Measurements from ENCODE around the gene CDH13. TPM values are rescaled to one million over a fixed set of nuclear protein-coding genes. Genes with fewer than 3 reads are reported as not detected.

Gene CDH13
- total RNA-seq, 1 experiment from 2014 or later: 62.5 TPM

DNA sequence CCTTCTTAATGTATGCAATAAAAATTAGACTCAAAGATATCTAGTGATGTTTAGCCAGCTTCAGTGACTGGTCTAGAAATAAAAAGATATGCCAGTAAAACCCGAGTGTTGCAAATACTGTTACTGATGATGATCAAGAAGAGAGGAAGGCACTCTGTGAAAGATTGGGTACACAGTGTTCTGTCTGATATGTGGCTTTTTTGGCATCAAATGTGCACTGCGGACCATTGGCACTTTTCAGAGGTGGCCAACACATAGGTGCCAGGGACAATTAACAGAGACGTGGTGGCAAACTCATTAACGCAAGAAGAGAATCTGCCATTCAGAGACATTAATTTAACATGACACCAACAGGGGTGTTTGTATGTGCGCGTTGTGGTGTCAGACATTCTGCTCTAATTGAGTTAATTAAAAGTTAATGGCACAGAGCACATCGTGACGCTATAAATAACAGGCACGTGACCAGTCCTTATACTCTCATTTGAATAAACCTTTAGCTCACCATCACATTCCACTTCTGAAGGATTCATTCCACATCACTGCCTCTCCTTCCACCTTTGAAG lies 631.7 kb downstream of the CDH13 start:
- H3K9me3 ChIP-seq (replicated peaks): no peaks in the 10 kb centered on the region
- H3K27me3 ChIP-seq (replicated peaks): no peaks in the 10 kb centered on the region
- no peak for DNase-seq (ENCODE audit: low read depth in 1 of 2, low spot score in 2 of 2)
- H3K4me1 ChIP-seq (replicated peaks): no peaks in the 10 kb centered on the region
- H3K36me3 ChIP-seq: no peaks in the 10 kb centered on the region; the same call in 1 of the 2 replicates
- H3K4me3 ChIP-seq: no peak overlapping the region
- no peak overlapping the region for H3K27ac ChIP-seq

- Histone ChIP-seq H3K36me3 (no peaks in the 10 kb centered on the region), H3K4me1 (replicated peaks) (no peaks in the 10 kb centered on the region), H3K27ac (no peak overlapping the region), H3K9me3 (replicated peaks) (no peaks in the 10 kb centered on the region), H3K4me3 (no peak overlapping the region), H3K27me3 (replicated peaks) (no peaks in the 10 kb centered on the region)
- DNase-seq (ENCODE audit: low read depth in 1 of 2, low spot score in 2 of 2): no peak
Measured at GRCh38 chr16:83266848-83267553, 640.2 kb downstream of the CDH13 start.

- Histone ChIP-seq H3K9me3 (replicated peaks) (no peaks in the 10 kb centered on the region), H3K36me3 (no peaks in the 10 kb centered on the region), H3K27me3 (replicated peaks) (no peaks in the 10 kb centered on the region), H3K4me3 (no peak overlapping the region), H3K4me1 (replicated peaks) (no peaks in the 10 kb centered on the region), H3K27ac (no peak overlapping the region)
- DNase-seq (ENCODE audit: low read depth in 1 of 2, low spot score in 2 of 2): no peak
Measured at GRCh38 chr16:83268169-83268568, 641.4 kb downstream of the CDH13 start.

DNA sequence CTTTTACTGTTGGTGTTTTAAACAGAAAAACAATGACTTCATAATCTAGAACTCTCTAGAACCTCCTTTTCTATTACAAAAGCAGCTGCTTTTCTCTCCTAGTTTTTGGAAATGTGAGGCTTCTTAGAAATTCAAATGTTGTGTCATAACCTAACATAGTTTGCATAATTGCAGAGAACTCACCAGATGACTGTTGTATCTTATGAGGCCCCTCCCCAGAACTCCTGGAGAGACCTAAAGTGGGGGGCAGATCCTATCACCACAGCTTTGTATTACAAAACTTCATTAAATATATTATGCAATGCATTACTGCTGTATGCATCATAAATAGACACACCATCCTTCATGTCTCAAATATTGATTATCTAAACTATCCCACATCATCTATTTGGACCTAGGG lies 642.3 kb downstream of the CDH13 start:
- Histone ChIP-seq H3K27ac (no peak overlapping the region), H3K4me1 (replicated peaks) (no peaks in the 10 kb centered on the region), H3K4me3 (no peak overlapping the region), H3K9me3 (replicated peaks) (no peaks in the 10 kb centered on the region), H3K27me3 (replicated peaks) (no peaks in the 10 kb centered on the region), H3K36me3 (no peaks in the 10 kb centered on the region)
- DNase-seq (ENCODE audit: low read depth in 1 of 2, low spot score in 2 of 2): no peak

- no peak overlapping the region for H3K27ac ChIP-seq
- no peaks in the 10 kb centered on the region for H3K9me3 ChIP-seq (replicated peaks)
- no peaks in the 10 kb centered on the region for H3K27me3 ChIP-seq (replicated peaks)
- H3K4me3 ChIP-seq: no peak overlapping the region
- no peak for DNase-seq (ENCODE audit: low read depth in 1 of 2, low spot score in 2 of 2)
- no peaks in the 10 kb centered on the region for H3K36me3 ChIP-seq
- H3K4me1 ChIP-seq (replicated peaks): no peaks in the 10 kb centered on the region
Measured at GRCh38 chr16:83269541-83269940, 642.8 kb downstream of the CDH13 start.

- DNase-seq (ENCODE audit: low read depth in 1 of 2, low spot score in 2 of 2): no peak
- no peaks in the 10 kb centered on the region for H3K9me3 ChIP-seq (replicated peaks)
- H3K27me3 ChIP-seq (replicated peaks): no peaks in the 10 kb centered on the region
- H3K36me3 ChIP-seq: no peaks in the 10 kb centered on the region
- H3K4me1 ChIP-seq (replicated peaks): no peaks in the 10 kb centered on the region
- H3K27ac ChIP-seq: no peak overlapping the region
- H3K4me3 ChIP-seq: no peak overlapping the region
Measured at GRCh38 chr16:83270061-83270460, 643.3 kb downstream of the CDH13 start.

- Histone ChIP-seq H3K27ac (no peak overlapping the region), H3K4me1 (replicated peaks) (no peaks in the 10 kb centered on the region), H3K4me3 (no peak overlapping the region), H3K36me3 (no peaks in the 10 kb centered on the region), H3K27me3 (replicated peaks) (no peaks in the 10 kb centered on the region), H3K9me3 (replicated peaks) (no peaks in the 10 kb centered on the region)
- no peak for DNase-seq (ENCODE audit: low read depth in 1 of 2, low spot score in 2 of 2)
Measured at GRCh38 chr16:83270640-83271039, 643.9 kb downstream of the CDH13 start.

GRCh38 chr16:83271123-83271522 lies 644.4 kb downstream of the CDH13 start:
- Histone ChIP-seq H3K27ac (no peak overlapping the region), H3K36me3 (no peaks in the 10 kb centered on the region), H3K27me3 (replicated peaks) (no peaks in the 10 kb centered on the region), H3K9me3 (replicated peaks) (no peaks in the 10 kb centered on the region), H3K4me3 (no peak overlapping the region), H3K4me1 (replicated peaks) (no peaks in the 10 kb centered on the region)
- no peak for DNase-seq (ENCODE audit: low read depth in 1 of 2, low spot score in 2 of 2)

GRCh38 chr16:83271970-83272575 lies 645.3 kb downstream of the CDH13 start:
- Histone ChIP-seq H3K36me3 (no peaks in the 10 kb centered on the region), H3K4me1 (replicated peaks) (no peaks in the 10 kb centered on the region), H3K9me3 (replicated peaks) (no peaks in the 10 kb centered on the region), H3K4me3 (no peak overlapping the region), H3K27ac (no peak overlapping the region), H3K27me3 (replicated peaks) (no peaks in the 10 kb centered on the region)
- no peak for DNase-seq (ENCODE audit: low read depth in 1 of 2, low spot score in 2 of 2)

- Histone ChIP-seq H3K36me3 (no peaks in the 10 kb centered on the region), H3K9me3 (replicated peaks) (no peaks in the 10 kb centered on the region)
- no peak for DNase-seq (ENCODE audit: low read depth in 1 of 2, low spot score in 2 of 2)
Measured at GRCh38 chr16:83272843-83273242, 646.1 kb downstream of the CDH13 start.

GRCh38 chr16:83273504-83274173 lies 646.9 kb downstream of the CDH13 start:
- Histone ChIP-seq H3K36me3 (no peaks in the 10 kb centered on the region), H3K9me3 (replicated peaks) (no peaks in the 10 kb centered on the region), H3K27ac (no peak overlapping the region), H3K27me3 (replicated peaks) (no peaks in the 10 kb centered on the region), H3K4me1 (replicated peaks) (no peaks in the 10 kb centered on the region), H3K4me3 (no peak overlapping the region)
- no peak for DNase-seq (ENCODE audit: low read depth in 1 of 2, low spot score in 2 of 2)

More at GRCh38 chr16:83272843-83273242, 646.1 kb downstream of the CDH13 start:
- Histone ChIP-seq H3K27me3 (replicated peaks) (no peaks in the 10 kb centered on the region), H3K4me1 (replicated peaks) (no peaks in the 10 kb centered on the region), H3K27ac (no peak overlapping the region), H3K4me3 (no peak overlapping the region)

- Histone ChIP-seq H3K4me1 (replicated peaks) (no peaks in the 10 kb centered on the region), H3K27me3 (replicated peaks) (no peaks in the 10 kb centered on the region)
Measured at GRCh38 chr16:83279251-83279650, 652.5 kb downstream of the CDH13 start.

GRCh38 chr16:83285921-83286320 lies 659.2 kb downstream of the CDH13 start:
- no peaks in the 10 kb centered on the region for H3K4me1 ChIP-seq (replicated peaks)
- H3K27ac ChIP-seq: no peak overlapping the region

More at GRCh38 chr16:83279251-83279650, 652.5 kb downstream of the CDH13 start:
- no peak for DNase-seq (ENCODE audit: low read depth in 1 of 2, low spot score in 2 of 2)
- Histone ChIP-seq H3K9me3 (replicated peaks) (no peaks in the 10 kb centered on the region), H3K4me3 (no peak overlapping the region), H3K27ac (no peak overlapping the region), H3K36me3 (no peaks in the 10 kb centered on the region)

GRCh38 chr16:83296505-83296904 lies 669.7 kb downstream of the CDH13 start:
- Histone ChIP-seq H3K27me3 (replicated peaks) (no peaks in the 10 kb centered on the region), H3K4me3 (no peak overlapping the region), H3K4me1 (replicated peaks) (no peaks in the 10 kb centered on the region), H3K36me3 (no peaks in the 10 kb centered on the region), H3K27ac (no peak overlapping the region), H3K9me3 (replicated peaks) (no peaks in the 10 kb centered on the region)
- DNase-seq (ENCODE audit: low read depth in 1 of 2, low spot score in 2 of 2): no peak

More at GRCh38 chr16:83285921-83286320, 659.2 kb downstream of the CDH13 start:
- no peaks in the 10 kb centered on the region for H3K9me3 ChIP-seq (replicated peaks)
- no peak overlapping the region for H3K4me3 ChIP-seq
- no peaks in the 10 kb centered on the region for H3K27me3 ChIP-seq (replicated peaks)
- no peak for DNase-seq (ENCODE audit: low read depth in 1 of 2, low spot score in 2 of 2)
- H3K36me3 ChIP-seq: no peaks in the 10 kb centered on the region

Measured in SJSA1 (cell line).